HepG2 (cell line): ENCODE measurements around the gene MYADML2. TPM values are rescaled to one million over a fixed set of nuclear protein-coding genes. Genes with fewer than 3 reads are reported as not detected.

Experiments
- EP300 ChIP-seq, 3 experiments: sonication (generic) in 1 of 3; formaldehyde crosslinking in 1 of 3; IDR thresholded peaks; 2 replicates each; pipeline versions ENCODE4 v1.5.1 to v1.6.1; 2011 to 2020; ENCODE audit warnings: low read depth in 2 of 3, low read length in 2 of 3, borderline replicate concordance in 1 of 3, improper control_type of control experiment in 1 of 3, mild to moderate bottlenecking in 1 of 3, missing genetic modification reagents in 1 of 3, moderate library complexity in 1 of 3
- GATA4 ChIP-seq: sonication (generic); IDR thresholded peaks from 2 replicates; pipeline ENCODE4 v1.6.1; 2016; ENCODE audit warnings: antibody characterized with exemption, low read depth, borderline replicate concordance
- KAT8 ChIP-seq: IDR thresholded peaks from 2 replicates; pipeline ENCODE4 v1.6.1; 2016; ENCODE audit warnings: missing genetic modification reagents, missing compliant biosample characterization
- KDM2A ChIP-seq: sonication (generic); formaldehyde crosslinking; IDR thresholded peaks from 2 replicates; pipeline ENCODE4 v1.4.0; 2020; ENCODE audit warnings: low read depth, missing genetic modification reagents, borderline replicate concordance
- KLF16 ChIP-seq, 2 experiments: sonication (generic) in 1 of 2; formaldehyde crosslinking in 1 of 2; IDR thresholded peaks; 2 replicates each; pipeline versions ENCODE4 v1.6.1 to v1.8.0; 2016 to 2023; ENCODE audit warnings: missing genetic modification reagents in 2 of 2, missing compliant biosample characterization in 1 of 2
- KLF6 ChIP-seq: IDR thresholded peaks from 2 replicates; pipeline ENCODE4 v1.8.0; 2016; ENCODE audit warnings: missing biosample characterization, missing genetic modification reagents
- MTF1 ChIP-seq: sonication (generic); formaldehyde crosslinking; IDR thresholded peaks from 2 replicates; pipeline ENCODE4 v1.5.0; 2020; ENCODE audit warnings: missing genetic modification reagents
- NFKB2 ChIP-seq: sonication (generic); formaldehyde crosslinking; IDR thresholded peaks from 2 replicates; pipeline ENCODE4 v1.4.0; 2020; ENCODE audit warnings: missing genetic modification reagents, borderline replicate concordance
- PRMT3 ChIP-seq: sonication (generic); formaldehyde crosslinking; IDR thresholded peaks from 2 replicates; pipeline ENCODE4 v1.8.1; 2022; ENCODE audit warnings: low read depth, mild to moderate bottlenecking, moderate library complexity, missing genetic modification reagents, borderline replicate concordance
- RCOR2 ChIP-seq: IDR thresholded peaks from 2 replicates; pipeline ENCODE4 v1.6.1; 2016; ENCODE audit warnings: missing biosample characterization, missing genetic modification reagents
- SP140L ChIP-seq: sonication (generic); formaldehyde crosslinking; IDR thresholded peaks from 2 replicates; pipeline ENCODE4 v1.4.0; 2020; ENCODE audit warnings: missing genetic modification reagents, borderline replicate concordance
- TEAD3 ChIP-seq: optimal IDR thresholded peaks from 2 replicates; pipeline ENCODE3; 2016; ENCODE audit warnings: borderline replicate concordance
- ZBTB8A ChIP-seq: sonication (generic); formaldehyde crosslinking; IDR thresholded peaks from 2 replicates; pipeline ENCODE4 v1.4.0; 2020; ENCODE audit warnings: mild to moderate bottlenecking, low read depth, missing genetic modification reagents, borderline replicate concordance
- ZFP36L1 ChIP-seq: sonication (generic); formaldehyde crosslinking; IDR thresholded peaks from 2 replicates; pipeline ENCODE4 v1.8.0; 2022; ENCODE audit warnings: mild to moderate bottlenecking, missing genetic modification reagents, moderate library complexity
- ZNF17 ChIP-seq: sonication (generic); formaldehyde crosslinking; IDR thresholded peaks from 2 replicates; pipeline ENCODE4 v1.5.0; 2020; ENCODE audit warnings: mild to moderate bottlenecking, missing genetic modification reagents
- ZNF232 ChIP-seq: sonication (generic); formaldehyde crosslinking; IDR thresholded peaks from 2 replicates; pipeline ENCODE4 v1.4.0; 2020; ENCODE audit warnings: missing genetic modification reagents, borderline replicate concordance
- ZNF263 ChIP-seq: sonication (generic); formaldehyde crosslinking; IDR thresholded peaks from 2 replicates; pipeline ENCODE4 v1.4.0; 2020; ENCODE audit warnings: missing genetic modification reagents
- ZNF614 ChIP-seq: IDR thresholded peaks from 2 replicates; pipeline ENCODE4 v1.6.1; 2018; ENCODE audit warnings: missing biosample characterization, missing genetic modification reagents, inconsistent platforms, borderline replicate concordance
- ZNF691 ChIP-seq: sonication (generic); formaldehyde crosslinking; IDR thresholded peaks from 2 replicates; pipeline ENCODE4 v1.4.0; 2020; ENCODE audit warnings: missing genetic modification reagents, low read depth, mild to moderate bottlenecking, borderline replicate concordance
- ZNF713 ChIP-seq: sonication (generic); formaldehyde crosslinking; IDR thresholded peaks from 2 replicates; pipeline ENCODE4 v1.4.0; 2020; ENCODE audit warnings: mild to moderate bottlenecking, missing genetic modification reagents
- ZSCAN22 ChIP-seq: sonication (generic); formaldehyde crosslinking; IDR thresholded peaks from 2 replicates; pipeline ENCODE4 v1.4.0; 2020; ENCODE audit warnings: mild to moderate bottlenecking, missing genetic modification reagents
- polyA plus RNA-seq, 8 experiments: library from polyadenylated mRNA; depleted of rRNA in 3 of 8; stranded (reverse) in 7 of 8; unstranded in 1 of 8; fragments of >200 nt; fragmentation: Illumina TruSeq in 4 of 8; extraction: Trizol in 4 of 8; gene quantifications; 2 replicates each; pipeline versions ENCODE4 v1.2.1 to v1.2.3, GENCODE V29; 2011 to 2016; ENCODE audit warnings: low read depth in 4 of 8, missing spikeins in 1 of 8, mixed read lengths in 1 of 8; ENCODE audit not compliant: insufficient read depth in 1 of 8
- total RNA-seq, 5 experiments: library from RNA; depleted of rRNA; stranded (reverse); fragments of >200 nt; fragmentation: Illumina TruSeq; extraction: Trizol; gene quantifications; 2 replicates each; pipeline ENCODE4 v1.2.3, GENCODE V29; 2016; ENCODE audit warnings: low read depth in 1 of 5
- TF ChIP-seq, protein P1 (sequence below): sonication (generic); formaldehyde crosslinking; IDR thresholded peaks from 2 replicates; pipeline ENCODE4 v1.4.0; 2020; ENCODE audit warnings: missing genetic modification reagents
- TF ChIP-seq, protein P2 (sequence below): sonication (generic); formaldehyde crosslinking; IDR thresholded peaks from 2 replicates; pipeline ENCODE4 v1.4.0; 2020; ENCODE audit warnings: missing genetic modification reagents
- TF ChIP-seq, protein P3 (sequence below): sonication (generic); formaldehyde crosslinking; conservative IDR thresholded peaks from 2 replicates; pipeline ENCODE4 v1.8.0; 2022; ENCODE audit warnings: low read depth, missing genetic modification reagents

Gene MYADML2
- total and polyA plus RNA-seq, 2 of the 13 experiments (the other 11 are each of a cell fraction or from before 2014, with no cell fraction given) = not detected

DNA sequence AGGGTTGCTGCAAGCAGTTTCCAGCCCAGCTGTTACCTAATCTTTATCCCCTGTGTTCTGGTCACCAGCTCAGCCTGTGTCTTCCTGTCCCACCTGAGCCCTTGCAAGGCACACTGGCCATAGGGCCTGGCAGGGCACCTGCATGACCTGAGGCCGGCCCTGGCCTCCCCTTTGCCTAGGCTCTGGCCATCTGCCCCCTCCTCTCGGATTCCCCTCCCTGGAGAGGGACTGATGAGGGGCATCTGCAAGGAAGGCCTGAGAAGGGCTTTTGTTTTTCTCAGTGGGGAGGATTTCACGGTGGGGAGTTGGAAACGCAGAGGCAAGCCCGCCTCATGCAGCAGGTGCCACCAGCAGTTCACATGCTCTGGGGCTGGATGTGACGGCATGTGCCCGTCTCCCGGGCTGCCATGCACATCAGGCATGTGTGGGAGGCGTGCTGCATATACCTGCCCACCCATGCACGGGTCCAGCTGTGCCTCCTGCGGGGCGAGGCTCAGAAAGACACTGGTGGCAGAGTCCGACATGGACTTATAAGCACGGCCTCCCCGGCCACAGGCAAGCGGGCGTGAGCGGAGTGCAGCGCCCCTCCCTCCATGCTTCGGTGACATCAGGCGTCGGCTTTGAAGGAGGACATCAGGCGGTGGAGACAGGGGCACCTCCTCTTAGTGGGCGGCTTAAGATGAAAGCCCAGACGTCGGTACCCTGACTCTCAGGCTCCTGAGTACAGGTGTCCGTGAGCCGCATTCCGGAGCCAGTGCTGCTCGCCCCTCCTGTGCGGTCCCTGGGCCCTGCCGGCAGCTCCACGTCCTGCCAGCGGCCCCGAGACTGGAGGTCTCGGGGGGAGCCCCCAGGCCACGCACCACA lies 46.9 kb upstream of the MYADML2 start (continued):
- TF ChIP-seq RCOR2 (CRISPR knock-in tag) = no peak
- TF ChIP-seq, protein P1, sequence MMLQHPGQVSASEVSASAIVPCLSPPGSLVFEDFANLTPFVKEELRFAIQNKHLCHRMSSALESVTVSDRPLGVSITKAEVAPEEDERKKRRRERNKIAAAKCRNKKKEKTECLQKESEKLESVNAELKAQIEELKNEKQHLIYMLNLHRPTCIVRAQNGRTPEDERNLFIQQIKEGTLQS (CRISPR knock-in tag) = peak; percentile 6; the same call in 1 of the 2 replicates
- TF ChIP-seq KLF16 (CRISPR knock-in tag; IDR thresholded peaks at IDR 0.05) = peak in 1 of 2 experiments; percentile 13; a peak in 1 of 4 replicates
- peak; percentile 21; the same call in 1 of the 2 replicates for TF ChIP-seq ZNF614 (CRISPR knock-in tag)
- TF ChIP-seq PRMT3 (CRISPR knock-in tag) = peak; percentile 7; the same call in 1 of the 2 replicates
- TF ChIP-seq GATA4 = no peak
- TF ChIP-seq EP300 (IDR thresholded peaks at IDR 0.05; ENCODE audit: low read depth in 2 of 2, low read length in 2 of 2) = peak in 1 of 2 experiments; percentile 29; a peak in 1 of 4 replicates
- TF ChIP-seq EP300 (CRISPR knock-in tag; IDR thresholded peaks at IDR 0.05; ENCODE audit: borderline replicate concordance) = peak; percentile 70
- no peak for TF ChIP-seq KLF6
- TF ChIP-seq SP140L = no peak
- no peak for TF ChIP-seq MTF1 (CRISPR knock-in tag)
- TF ChIP-seq ZNF691 (CRISPR knock-in tag) = peak; percentile 19; the same call in 1 of the 2 replicates
- TF ChIP-seq, protein P2, sequence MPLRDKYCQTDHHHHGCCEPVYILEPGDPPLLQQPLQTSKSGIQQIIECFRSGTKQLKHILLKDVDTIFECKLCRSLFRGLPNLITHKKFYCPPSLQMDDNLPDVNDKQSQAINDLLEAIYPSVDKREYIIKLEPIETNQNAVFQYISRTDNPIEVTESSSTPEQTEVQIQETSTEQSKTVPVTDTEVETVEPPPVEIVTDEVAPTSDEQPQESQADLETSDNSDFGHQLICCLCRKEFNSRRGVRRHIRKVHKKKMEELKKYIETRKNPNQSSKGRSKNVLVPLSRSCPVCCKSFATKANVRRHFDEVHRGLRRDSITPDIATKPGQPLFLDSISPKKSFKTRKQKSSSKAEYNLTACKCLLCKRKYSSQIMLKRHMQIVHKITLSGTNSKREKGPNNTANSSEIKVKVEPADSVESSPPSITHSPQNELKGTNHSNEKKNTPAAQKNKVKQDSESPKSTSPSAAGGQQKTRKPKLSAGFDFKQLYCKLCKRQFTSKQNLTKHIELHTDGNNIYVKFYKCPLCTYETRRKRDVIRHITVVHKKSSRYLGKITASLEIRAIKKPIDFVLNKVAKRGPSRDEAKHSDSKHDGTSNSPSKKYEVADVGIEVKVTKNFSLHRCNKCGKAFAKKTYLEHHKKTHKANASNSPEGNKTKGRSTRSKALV (CRISPR knock-in tag) = 0 out of 2 replicates have a peak, but pooled peaks have one; percentile 37
- no peak; the same call in 1 of the 2 replicates for TF ChIP-seq ZNF263 (CRISPR knock-in tag)
- TF ChIP-seq, protein P3, sequence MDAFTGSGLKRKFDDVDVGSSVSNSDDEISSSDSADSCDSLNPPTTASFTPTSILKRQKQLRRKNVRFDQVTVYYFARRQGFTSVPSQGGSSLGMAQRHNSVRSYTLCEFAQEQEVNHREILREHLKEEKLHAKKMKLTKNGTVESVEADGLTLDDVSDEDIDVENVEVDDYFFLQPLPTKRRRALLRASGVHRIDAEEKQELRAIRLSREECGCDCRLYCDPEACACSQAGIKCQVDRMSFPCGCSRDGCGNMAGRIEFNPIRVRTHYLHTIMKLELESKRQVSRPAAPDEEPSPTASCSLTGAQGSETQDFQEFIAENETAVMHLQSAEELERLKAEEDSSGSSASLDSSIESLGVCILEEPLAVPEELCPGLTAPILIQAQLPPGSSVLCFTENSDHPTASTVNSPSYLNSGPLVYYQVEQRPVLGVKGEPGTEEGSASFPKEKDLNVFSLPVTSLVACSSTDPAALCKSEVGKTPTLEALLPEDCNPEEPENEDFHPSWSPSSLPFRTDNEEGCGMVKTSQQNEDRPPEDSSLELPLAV (CRISPR knock-in tag) = no peak
- TF ChIP-seq ZNF713 = no peak; the same call in 1 of the 2 replicates
- peak; percentile 24; the same call in 1 of the 2 replicates for TF ChIP-seq NFKB2
- TF ChIP-seq ZNF17 = no peak
- TF ChIP-seq KDM2A (CRISPR knock-in tag) = peak; percentile 33; the same call in 1 of the 2 replicates
- TF ChIP-seq ZBTB8A = no peak
- peak; percentile 39; the same call in 1 of the 2 replicates for TF ChIP-seq KAT8 (CRISPR knock-in tag)
- TF ChIP-seq ZFP36L1 (CRISPR knock-in tag) = peak; percentile 80; the same call in 1 of the 2 replicates
- TF ChIP-seq ZSCAN22 (CRISPR knock-in tag) = no peak
- no peak for TF ChIP-seq TEAD3 (CRISPR knock-in tag)
- TF ChIP-seq ZNF232 = 0 out of 2 replicates have a peak, but pooled peaks have one; percentile 8
